SK-N-SH (cell line): ENCODE results near the gene FRMD4B. TPM values are rescaled to one million over a fixed set of nuclear protein-coding genes. Genes with fewer than 3 reads are reported as not detected.

ENCODE experiments used
- CTCF ChIA-PET: fragments of 300-600, 350-600 bp; formaldehyde crosslinking; extraction: SDS; loops from one replicate; lab custom pipeline; 2021; lab: Yijun Ruan, JAX
- POLR2A ChIA-PET: fragments of 350-600 bp; sonication (Branson Sonifier 250); formaldehyde crosslinking; extraction: SDS; loops from one replicate; lab custom pipeline; 2020; ENCODE audit warnings: antibody characterized with exemption, inconsistent platforms; lab: Yijun Ruan, JAX
- DNase-seq: peaks from one replicate; pipeline ENCODE4 v3.0.0; 2012
- H2AFZ ChIP-seq: fragments of 200-600 bp; sonication (generic); 2 replicates; pipeline ENCODE4 v1.8.1; 2016; ENCODE audit warnings: antibody characterized with exemption, mild to moderate bottlenecking, low read depth
- H3F3A ChIP-seq: fragments of 200-600 bp; sonication (generic); replicated peaks from 2 replicates; pipeline ENCODE3; 2016; ENCODE audit warnings: antibody characterized with exemption, mild to moderate bottlenecking; ENCODE audit not compliant: insufficient read depth
- H3K27ac ChIP-seq, 2 experiments: fragments of 200-500 bp in 1 of 2; fragments of 200-600 bp in 1 of 2; sonication (Bioruptor generic) in 1 of 2; sonication (generic), shearing (Covaris generic) in 1 of 2; 2 replicates each; pipeline versions ENCODE4 v1.5.1 to v1.6.1; 2014 to 2016; ENCODE audit warnings: low read depth in 2 of 2, inconsistent platforms in 1 of 2, low read length in 1 of 2, mild to moderate bottlenecking in 1 of 2, mixed read lengths in 1 of 2
- H3K27me3 ChIP-seq: fragments of 200-600 bp; sonication (generic), shearing (Covaris generic); 2 replicates; pipeline ENCODE4 v1.6.1; 2016; ENCODE audit warnings: mixed run types; ENCODE audit not compliant: insufficient read depth
- H3K36me3 ChIP-seq, 2 experiments: fragments of 200-500 bp in 1 of 2; fragments of 200-600 bp in 1 of 2; sonication (Bioruptor generic) in 1 of 2; sonication (generic) in 1 of 2; replicated peaks in 1 of 2; 2 replicates each; pipeline versions ENCODE3 to v1.5.1; 2014 to 2016; ENCODE audit warnings: low read length in 1 of 2, mild to moderate bottlenecking in 1 of 2; ENCODE audit not compliant: insufficient read depth in 2 of 2, control insufficient read depth in 1 of 2
- H3K4me1 ChIP-seq, 2 experiments: fragments of 200-500 bp in 1 of 2; fragments of 200-600 bp in 1 of 2; sonication (Bioruptor generic) in 1 of 2; sonication (generic), shearing (Covaris generic) in 1 of 2; 2 replicates each; pipeline versions ENCODE4 v1.5.1 to v1.6.1; 2014 to 2016; ENCODE audit warnings: low read depth in 1 of 2, low read length in 1 of 2, mixed run types in 1 of 2; ENCODE audit not compliant: insufficient read depth in 2 of 2, control insufficient read depth in 1 of 2
- H3K4me2 ChIP-seq: fragments of 200-600 bp; sonication (generic), shearing (Covaris generic); 2 replicates; pipeline ENCODE4 v1.6.1; 2017; ENCODE audit warnings: mixed run types
- H3K4me3 ChIP-seq, 2 experiments: fragments of 200-500 bp in 1 of 2; fragments of 200-600 bp in 1 of 2; sonication (Bioruptor generic) in 1 of 2; sonication (generic), shearing (Covaris generic) in 1 of 2; 2 replicates each; pipeline versions ENCODE4 v1.5.1 to v1.8.1; 2014 to 2016; ENCODE audit warnings: low read depth in 2 of 2, inconsistent platforms in 1 of 2, low read length in 1 of 2, mild to moderate bottlenecking in 1 of 2, mixed read lengths in 1 of 2, moderate library complexity in 1 of 2
- H3K79me2 ChIP-seq: fragments of 200-600 bp; sonication (generic); 2 replicates; pipeline ENCODE4 v1.8.1; 2017; ENCODE audit warnings: mild to moderate bottlenecking; ENCODE audit not compliant: insufficient read depth
- H3K9ac ChIP-seq: fragments of 200-600 bp; sonication (generic); 2 replicates; pipeline ENCODE4 v1.6.1; 2017; ENCODE audit warnings: mixed run types
- H3K9me2 ChIP-seq: fragments of 200-600 bp; sonication (generic); 2 replicates; pipeline ENCODE4 v1.6.1; 2017; ENCODE audit warnings: mixed run types
- H3K9me3 ChIP-seq: fragments of 200-600 bp; sonication (generic); 2 replicates; pipeline ENCODE4 v1.6.1; 2017; ENCODE audit warnings: mixed run types, mild to moderate bottlenecking, moderate library complexity
- H4K20me1 ChIP-seq: fragments of 200-600 bp; sonication (generic); 2 replicates; pipeline ENCODE4 v1.6.1; 2017; ENCODE audit warnings: mild to moderate bottlenecking, mixed run types; ENCODE audit not compliant: insufficient read depth
- CHD2 ChIP-seq: fragments of 150-350 bp; IDR thresholded peaks from 2 replicates; pipeline ENCODE4 v1.6.1; 2018; ENCODE audit warnings: low read length; ENCODE audit not compliant: partially characterized antibody
- ELF1 ChIP-seq: IDR thresholded peaks from 2 replicates; pipeline ENCODE4 v1.4.0; 2012
- EP300 ChIP-seq, 2 experiments: IDR thresholded peaks; 2 replicates each; pipeline versions ENCODE4 v1.4.0 to v1.6.1; 2012; ENCODE audit warnings: borderline replicate concordance in 1 of 2, low read depth in 1 of 2, low read length in 1 of 2
- EZH2phosphoT487 ChIP-seq: fragments of 200-600 bp; sonication (generic); IDR thresholded peaks from 2 replicates; pipeline ENCODE4 v1.6.1; 2017; ENCODE audit warnings: low read depth, mixed run types, mild to moderate bottlenecking, antibody characterized with exemption, moderate library complexity, borderline replicate concordance
- FOXM1 ChIP-seq: IDR thresholded peaks from 2 replicates; pipeline ENCODE4 v1.4.0; 2012; ENCODE audit warnings: low read depth, mild to moderate bottlenecking
- GABPA ChIP-seq: IDR thresholded peaks from 2 replicates; pipeline ENCODE4 v1.4.0; 2012; ENCODE audit warnings: low read depth, mild to moderate bottlenecking
- MXI1 ChIP-seq: IDR thresholded peaks from 2 replicates; pipeline ENCODE4 v1.6.1; 2012; ENCODE audit warnings: mild to moderate bottlenecking, low read depth, low read length, improper control_type of control experiment
- NFIC ChIP-seq: IDR thresholded peaks from 2 replicates; pipeline ENCODE4 v1.4.0; 2012; ENCODE audit warnings: borderline replicate concordance
- RAD21 ChIP-seq: IDR thresholded peaks from 2 replicates; pipeline ENCODE4 v1.6.1; 2012; ENCODE audit warnings: mild to moderate bottlenecking, low read length
- RCOR1 ChIP-seq: fragments of 150-350 bp; IDR thresholded peaks from 2 replicates; pipeline ENCODE4 v1.6.1; 2017; ENCODE audit warnings: antibody characterized with exemption, low read length
- SIN3A ChIP-seq: IDR thresholded peaks from 2 replicates; pipeline ENCODE4 v1.6.1; 2012; ENCODE audit warnings: low read depth, mild to moderate bottlenecking, low read length, moderate library complexity, borderline replicate concordance
- SMC3 ChIP-seq: IDR thresholded peaks from 2 replicates; pipeline ENCODE4 v1.6.1; 2012; ENCODE audit warnings: low read depth, low read length, improper control_type of control experiment
- USF2 ChIP-seq: fragments of 150-350 bp; IDR thresholded peaks from 2 replicates; pipeline ENCODE4 v1.6.1; 2017; ENCODE audit warnings: antibody characterized with exemption, low read length, low read depth, borderline replicate concordance
- WGBS: methylation state at CpG from one replicate; pipeline ENCODE4 v1.1.6; 2017; ENCODE audit warnings: low lambda C conversion rate; 5-methylcytosine and 5-hydroxymethylcytosine counted together
- polyA plus RNA-seq, 3 experiments: library from polyadenylated mRNA; depleted of rRNA; stranded (reverse); fragments of >200 nt; gene quantifications; 2 replicates each; pipeline ENCODE4 v1.2.3, GENCODE V29; 2012
- TF ChIP-seq, protein P1 (sequence below): IDR thresholded peaks from 2 replicates; pipeline ENCODE4 v1.6.1; 2012; ENCODE audit warnings: mild to moderate bottlenecking, low read depth, low read length, moderate library complexity
- TF ChIP-seq, protein P2 (sequence below): IDR thresholded peaks from 2 replicates; pipeline ENCODE4 v1.4.0; 2012; ENCODE audit warnings: low read depth
- TF ChIP-seq, protein P3 (sequence below): fragments of 200-600 bp; sonication (generic); IDR thresholded peaks from 2 replicates; pipeline ENCODE4 v1.6.1; 2017; ENCODE audit warnings: antibody characterized with exemption, mild to moderate bottlenecking, moderate library complexity

Gene FRMD4B
- polyA plus RNA-seq, 1 of the 3 experiments (the other 2 are of a cell fraction) = 0.53 TPM

DNA sequence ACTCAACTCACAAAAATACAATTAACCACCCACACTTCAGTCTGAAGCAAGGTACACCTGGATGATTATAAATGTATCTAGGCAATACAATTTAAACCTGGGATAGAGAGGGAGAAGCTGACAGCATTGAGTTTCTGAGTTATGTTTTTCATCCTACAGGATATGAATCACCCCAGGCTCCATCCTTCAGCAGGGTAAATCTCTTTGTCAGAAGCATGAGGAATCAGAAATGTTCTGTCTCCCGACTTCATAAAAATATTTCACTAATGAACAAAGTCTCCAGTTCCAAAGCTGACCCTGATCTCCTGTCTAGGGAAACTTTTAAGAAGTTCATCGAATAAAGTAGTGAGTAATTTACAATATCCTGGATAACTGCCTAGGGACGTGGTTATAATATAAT lies 25.5 kb upstream of the FRMD4B start (continued):
- TF ChIP-seq, protein P1, sequence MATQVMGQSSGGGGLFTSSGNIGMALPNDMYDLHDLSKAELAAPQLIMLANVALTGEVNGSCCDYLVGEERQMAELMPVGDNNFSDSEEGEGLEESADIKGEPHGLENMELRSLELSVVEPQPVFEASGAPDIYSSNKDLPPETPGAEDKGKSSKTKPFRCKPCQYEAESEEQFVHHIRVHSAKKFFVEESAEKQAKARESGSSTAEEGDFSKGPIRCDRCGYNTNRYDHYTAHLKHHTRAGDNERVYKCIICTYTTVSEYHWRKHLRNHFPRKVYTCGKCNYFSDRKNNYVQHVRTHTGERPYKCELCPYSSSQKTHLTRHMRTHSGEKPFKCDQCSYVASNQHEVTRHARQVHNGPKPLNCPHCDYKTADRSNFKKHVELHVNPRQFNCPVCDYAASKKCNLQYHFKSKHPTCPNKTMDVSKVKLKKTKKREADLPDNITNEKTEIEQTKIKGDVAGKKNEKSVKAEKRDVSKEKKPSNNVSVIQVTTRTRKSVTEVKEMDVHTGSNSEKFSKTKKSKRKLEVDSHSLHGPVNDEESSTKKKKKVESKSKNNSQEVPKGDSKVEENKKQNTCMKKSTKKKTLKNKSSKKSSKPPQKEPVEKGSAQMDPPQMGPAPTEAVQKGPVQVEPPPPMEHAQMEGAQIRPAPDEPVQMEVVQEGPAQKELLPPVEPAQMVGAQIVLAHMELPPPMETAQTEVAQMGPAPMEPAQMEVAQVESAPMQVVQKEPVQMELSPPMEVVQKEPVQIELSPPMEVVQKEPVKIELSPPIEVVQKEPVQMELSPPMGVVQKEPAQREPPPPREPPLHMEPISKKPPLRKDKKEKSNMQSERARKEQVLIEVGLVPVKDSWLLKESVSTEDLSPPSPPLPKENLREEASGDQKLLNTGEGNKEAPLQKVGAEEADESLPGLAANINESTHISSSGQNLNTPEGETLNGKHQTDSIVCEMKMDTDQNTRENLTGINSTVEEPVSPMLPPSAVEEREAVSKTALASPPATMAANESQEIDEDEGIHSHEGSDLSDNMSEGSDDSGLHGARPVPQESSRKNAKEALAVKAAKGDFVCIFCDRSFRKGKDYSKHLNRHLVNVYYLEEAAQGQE = no peak
- TF ChIP-seq ELF1 = no peak
- TF ChIP-seq, protein P2, sequence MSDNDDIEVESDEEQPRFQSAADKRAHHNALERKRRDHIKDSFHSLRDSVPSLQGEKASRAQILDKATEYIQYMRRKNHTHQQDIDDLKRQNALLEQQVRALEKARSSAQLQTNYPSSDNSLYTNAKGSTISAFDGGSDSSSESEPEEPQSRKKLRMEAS = peak; percentile 39; the same call in 1 of the 2 replicates
- peak in 1 of 2 experiments; percentile 76; a peak in 1 of 4 replicates for TF ChIP-seq EP300 (IDR thresholded peaks at IDR 0.05; ENCODE audit: borderline replicate concordance in 1 of 2, low read depth in 1 of 2, low read length in 1 of 2)
- no peak for TF ChIP-seq GABPA
- 0 out of 2 replicates have a peak, but pooled peaks have one; percentile 35 for TF ChIP-seq FOXM1
- TF ChIP-seq EZH2phosphoT487 = no peak
- TF ChIP-seq, protein P3, sequence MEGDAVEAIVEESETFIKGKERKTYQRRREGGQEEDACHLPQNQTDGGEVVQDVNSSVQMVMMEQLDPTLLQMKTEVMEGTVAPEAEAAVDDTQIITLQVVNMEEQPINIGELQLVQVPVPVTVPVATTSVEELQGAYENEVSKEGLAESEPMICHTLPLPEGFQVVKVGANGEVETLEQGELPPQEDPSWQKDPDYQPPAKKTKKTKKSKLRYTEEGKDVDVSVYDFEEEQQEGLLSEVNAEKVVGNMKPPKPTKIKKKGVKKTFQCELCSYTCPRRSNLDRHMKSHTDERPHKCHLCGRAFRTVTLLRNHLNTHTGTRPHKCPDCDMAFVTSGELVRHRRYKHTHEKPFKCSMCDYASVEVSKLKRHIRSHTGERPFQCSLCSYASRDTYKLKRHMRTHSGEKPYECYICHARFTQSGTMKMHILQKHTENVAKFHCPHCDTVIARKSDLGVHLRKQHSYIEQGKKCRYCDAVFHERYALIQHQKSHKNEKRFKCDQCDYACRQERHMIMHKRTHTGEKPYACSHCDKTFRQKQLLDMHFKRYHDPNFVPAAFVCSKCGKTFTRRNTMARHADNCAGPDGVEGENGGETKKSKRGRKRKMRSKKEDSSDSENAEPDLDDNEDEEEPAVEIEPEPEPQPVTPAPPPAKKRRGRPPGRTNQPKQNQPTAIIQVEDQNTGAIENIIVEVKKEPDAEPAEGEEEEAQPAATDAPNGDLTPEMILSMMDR = no peak
- TF ChIP-seq RCOR1 = no peak

DNA sequence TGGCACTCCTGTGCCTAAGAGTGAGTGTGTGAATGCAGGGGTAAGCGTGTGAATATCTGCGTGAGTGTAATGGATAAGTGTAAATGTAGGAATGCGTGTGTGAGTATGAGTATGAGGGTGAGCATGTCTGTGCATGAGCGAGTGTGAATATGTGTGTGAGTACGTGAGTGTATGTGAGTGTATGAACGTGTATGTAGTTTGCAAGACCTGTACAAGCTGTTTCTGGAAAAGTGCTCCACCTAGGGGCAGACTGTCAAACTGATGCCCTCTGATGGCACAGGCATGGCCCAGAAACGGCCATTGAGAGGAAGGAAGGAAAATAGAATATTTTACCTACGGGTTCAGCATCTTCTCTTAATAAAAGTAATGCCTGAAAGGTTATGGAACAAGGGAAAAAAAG lies 24.4 kb upstream of the FRMD4B start:
- ChIA-PET CTCF (interaction anchor here (0.6 to 8.0 kb wide), 37 partner anchors 8 to 411 kb away, joined by 3 to 76 read pairs (median 5); partner anchors contain the start of genes FRMD4B and LMOD3), POLR2A (interaction anchor here (1.4 kb wide), 1 partner anchor 41 kb away, joined by 3 read pairs; no protein-coding TSS in a partner anchor)
- Histone ChIP-seq H3K36me3 (no peaks in the 10 kb centered on the region), H3K27me3 (no peaks in the 10 kb centered on the region), H3K9ac (no peak overlapping the region), H3K4me3 (no peak overlapping the region), H3K4me2 (no peak overlapping the region), H3K27ac (peak overlapping the region in 1 of 2 experiments; percentile 8; a peak in 1 of 4 replicates), H4K20me1 (no peaks in the 10 kb centered on the region), H3K79me2 (no peaks in the 10 kb centered on the region), H3K9me2 (no peaks in the 10 kb centered on the region), H3K9me3 (no peaks in the 10 kb centered on the region), H2AFZ (no peak overlapping the region; the same call in 1 of the 2 replicates), H3K4me1 (peaks cover 2 to 8% of the 10 kb centered on the region in 2 experiments; a peak in 3 of 4 replicates), H3F3A (peaks cover 17% of the 10 kb centered on the region)
- peak; percentile 54 for DNase-seq
- 37% methylated on average over 8 of the region's 8 CpGs for WGBS
- peak; percentile 72 for TF ChIP-seq SMC3
- TF ChIP-seq, protein P2 = no peak
- no peak for TF ChIP-seq RCOR1
- peak; percentile 79 for TF ChIP-seq RAD21
- TF ChIP-seq SIN3A = no peak
- TF ChIP-seq MXI1 = peak; percentile 36; the same call in 1 of the 2 replicates
- TF ChIP-seq USF2 = no peak
- no peak for TF ChIP-seq CHD2
- TF ChIP-seq, protein P3 = peak; percentile 82
- TF ChIP-seq NFIC = no peak
